HepG2 (cell line): ENCODE measurements around the gene GPM6B.

Source experiments
- CTCF ChIP-seq: sonication (generic); formaldehyde crosslinking; IDR thresholded peaks from 2 replicates; pipeline ENCODE4 v1.5.0; 2020; ENCODE audit warnings: mild to moderate bottlenecking, missing genetic modification reagents, moderate library complexity
- GABPB1 ChIP-seq: IDR thresholded peaks from 2 replicates; pipeline ENCODE4 v1.6.1; 2016; ENCODE audit warnings: mild to moderate bottlenecking, missing genetic modification reagents, moderate library complexity, missing compliant biosample characterization

- no peak for TF ChIP-seq CTCF (CRISPR knock-in tag)
- no peak for TF ChIP-seq GABPB1 (CRISPR knock-in tag)
These were observed 40.5 kb downstream of the GPM6B start for GRCh38 chrX:13776387-13776786.
